Left colon (tissue), 2 donors: ENCODE results near the gene KRT15. TPM values are rescaled to one million over a fixed set of nuclear protein-coding genes. Genes with fewer than 3 reads are reported as not detected.

Source experiments
- ATAC-seq: fragments of 200-7000 bp; cut with Tn5 transposase; one replicate; pipeline ENCODE4 v1.9.1; 2020; ENCODE audit warnings: mild to moderate bottlenecking, moderate library complexity
- DNase-seq, 2 donors: peaks; one replicate each; pipeline ENCODE4 v3.0.0-alpha.2; 2020
- intact Hi-C, 2 donors: fragments of 100-400 bp; cut with DNase I in 1 of 2; cut with micrococcal nuclease in 1 of 2; formaldehyde crosslinking; loops; one replicate each; pipeline versions ENCODE4 v1.11.2 to v1.14.0; 2022; cut with DNase I, micrococcal nuclease
- total RNA-seq, 2 donors: library from RNA; stranded (reverse); fragmentation: NEBNext Ultra II Directional; extraction: Animal tissue kit (Norgen Biotek cat#: 25700); gene quantifications; one replicate each; pipeline ENCODE4 v1.2.1, GENCODE V29; 2021
- donor health status: DM: no; HTN: no; CAD: no.
- donor health status: DM: yes; HTN: yes; CAD: no.

Gene KRT15
- total RNA-seq, 2 donors from 2014 or later: 6.8 to 30.9 TPM

DNA sequence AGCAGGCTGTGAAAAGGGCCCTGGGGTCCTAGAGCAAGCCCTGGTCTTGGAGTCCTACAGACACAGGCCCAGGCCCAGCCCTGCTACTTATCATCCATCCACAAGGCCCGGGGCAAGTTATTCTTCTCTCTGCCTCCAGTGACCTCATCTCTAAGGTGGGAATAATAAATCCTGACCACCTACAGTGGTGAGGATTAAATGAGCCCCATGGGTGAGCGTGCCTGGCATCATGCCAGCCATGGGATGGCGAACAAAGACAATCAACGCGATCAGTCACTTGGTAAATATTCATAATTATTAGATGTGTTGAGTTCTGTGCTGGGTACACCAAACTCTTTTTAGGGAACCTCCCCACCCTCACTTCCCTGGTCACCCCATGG, 5.5 kb downstream of the KRT15 start:
- ATAC-seq (no peak), DNase-seq (no peak)
- intact Hi-C loops: no loop called here

DNA sequence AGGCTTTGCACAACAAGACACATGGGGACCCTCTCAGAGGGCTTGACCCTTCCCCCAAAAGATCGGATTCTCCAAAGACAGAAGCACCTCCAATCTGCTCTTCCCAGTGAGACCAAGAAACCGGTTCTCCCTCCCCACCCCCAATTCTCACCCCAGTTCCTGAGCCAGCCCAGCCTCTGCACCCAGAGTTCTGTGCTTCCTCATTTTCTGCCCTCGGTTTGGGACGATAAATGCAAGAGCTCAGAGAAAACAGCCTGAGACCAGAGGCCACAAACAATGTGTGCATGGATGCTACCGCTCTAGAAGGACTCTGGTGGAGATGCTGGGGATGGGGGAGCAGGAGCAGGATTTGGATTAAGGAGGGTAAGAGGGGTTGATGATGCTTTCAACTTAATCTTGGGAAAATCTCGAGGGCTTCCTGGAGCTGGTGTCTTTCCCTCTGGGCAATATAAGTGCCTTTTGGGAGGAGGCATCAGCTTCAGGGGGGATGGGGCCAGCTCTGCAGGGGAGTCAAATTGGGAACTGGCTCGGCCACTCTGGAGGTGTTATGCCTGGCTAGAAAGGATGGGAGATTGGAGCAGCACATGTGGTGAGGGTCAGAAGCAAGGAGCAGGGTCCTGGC, 6.0 kb downstream of the KRT15 start:
- no peak for ATAC-seq

DNA sequence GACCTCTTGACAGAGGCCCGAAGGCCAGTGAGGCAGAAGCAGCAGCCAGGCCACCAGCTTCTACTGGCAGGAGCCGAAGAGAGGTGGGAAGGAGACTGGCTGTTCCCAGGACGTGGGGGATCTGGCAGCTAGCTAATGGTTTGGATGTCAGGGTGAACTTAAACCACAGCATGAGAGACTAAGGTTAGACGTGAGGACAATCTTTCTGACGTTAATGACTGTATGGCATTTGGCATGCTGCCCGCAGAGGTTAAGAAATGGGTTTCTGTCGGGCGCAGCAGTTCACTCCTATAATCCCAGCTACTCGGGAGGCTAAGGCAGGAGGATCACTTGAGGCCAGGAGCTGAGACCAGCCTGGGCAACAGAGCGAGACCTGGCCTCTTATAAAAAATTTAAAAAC, 7.0 kb downstream of the KRT15 start:
- ATAC-seq (no peak), DNase-seq (no peak)
- intact Hi-C loops: no loop called here

More for the DNA sequence above, 6.0 kb downstream of the KRT15 start:
- DNase-seq: no peak
- intact Hi-C loops: no loop called here

DNA sequence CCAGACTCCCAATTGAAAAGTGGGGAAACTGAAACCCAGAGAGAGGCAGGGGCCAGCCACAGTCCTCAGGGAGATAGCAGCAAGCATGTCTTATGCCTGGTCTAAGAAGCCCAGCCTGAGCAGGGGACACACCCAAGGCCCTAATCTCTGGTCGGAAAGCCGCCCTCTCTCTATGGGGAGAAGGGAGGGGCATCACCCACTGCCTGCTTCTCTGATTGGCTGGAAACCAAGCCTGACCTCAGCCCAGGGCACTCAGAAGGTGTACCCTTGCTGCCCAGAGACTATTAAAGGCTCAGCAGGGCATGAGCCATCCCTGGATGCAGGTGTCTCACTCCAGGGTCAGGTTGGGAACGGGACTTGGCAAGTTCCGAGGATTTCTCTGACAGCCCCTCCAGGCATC, 7.6 kb downstream of the KRT15 start:
- ATAC-seq: peak; percentile 93
- peak; percentile 67 to 86 for DNase-seq
- intact Hi-C loops: no loop called here

DNA sequence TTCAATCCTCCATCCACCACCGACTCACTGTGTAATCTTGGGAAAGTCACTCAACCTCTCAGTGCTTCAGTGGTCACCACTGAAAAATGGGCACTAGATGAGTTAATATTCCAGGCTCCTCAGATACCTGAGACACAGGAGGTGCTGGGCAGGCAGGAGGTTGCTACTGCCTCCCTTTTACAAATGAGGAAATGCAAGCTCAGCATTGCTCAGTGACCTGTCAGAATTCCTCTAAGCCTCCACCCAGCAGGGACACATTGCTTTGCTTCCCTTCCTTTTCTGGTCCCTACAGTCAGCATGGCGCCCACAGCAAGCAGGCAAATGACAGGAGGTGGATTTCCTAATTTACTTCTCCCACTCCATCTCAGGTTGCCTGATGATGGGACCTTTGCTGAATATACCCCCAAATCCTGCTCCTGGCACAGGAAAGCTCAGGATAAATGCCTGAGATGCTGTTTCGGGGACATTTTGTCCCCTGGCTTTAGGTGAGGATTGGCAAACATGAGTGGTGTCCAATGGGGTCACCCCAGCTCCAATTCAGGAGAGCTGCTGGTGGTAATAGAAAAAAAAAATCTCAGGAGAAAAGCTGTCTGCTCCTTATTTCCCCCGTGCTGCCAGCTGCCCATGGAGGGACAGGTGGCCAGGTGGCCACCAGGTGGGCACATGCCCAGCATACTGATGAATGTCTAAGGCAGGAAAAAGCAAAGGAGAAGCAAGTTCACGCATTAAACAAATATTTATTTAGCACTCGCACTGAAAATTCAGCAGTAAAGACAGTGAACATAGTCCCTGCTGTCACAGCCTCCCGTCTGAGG, 8.2 kb downstream of the KRT15 start:
- intact Hi-C loops: no loop called here
- DNase-seq (no peak), ATAC-seq (peak; percentile 74)

DNA sequence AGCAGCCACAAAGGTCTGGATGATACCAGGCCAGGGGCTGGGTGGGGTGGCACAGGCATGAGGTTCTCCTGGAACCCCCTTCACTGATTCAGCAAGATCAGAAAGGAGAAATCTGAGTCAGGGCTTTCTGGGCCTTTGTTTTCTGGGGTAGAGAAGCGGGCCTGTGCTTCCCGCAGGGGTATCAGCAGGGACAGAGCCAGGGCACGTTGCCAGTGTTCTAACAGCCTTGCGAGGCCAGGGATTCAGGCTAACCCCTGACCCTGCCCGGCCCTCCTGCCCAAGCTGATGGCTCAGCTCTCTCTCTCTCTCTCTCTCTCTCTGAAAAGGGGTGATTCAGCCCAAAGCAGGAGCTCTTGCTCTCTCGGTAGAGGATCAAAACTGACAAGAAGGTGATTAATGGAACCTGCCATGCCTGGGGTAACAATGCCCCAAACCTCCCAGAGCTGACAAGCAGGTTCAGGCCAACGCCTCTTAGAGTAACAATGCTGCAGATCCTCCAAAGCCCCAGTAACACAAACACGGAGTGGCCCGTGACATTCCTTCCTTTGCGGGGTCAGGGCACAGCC, 11.3 kb downstream of the KRT15 start:
- intact Hi-C loops: no loop called here
- DNase-seq (no peak), ATAC-seq (no peak)

DNA sequence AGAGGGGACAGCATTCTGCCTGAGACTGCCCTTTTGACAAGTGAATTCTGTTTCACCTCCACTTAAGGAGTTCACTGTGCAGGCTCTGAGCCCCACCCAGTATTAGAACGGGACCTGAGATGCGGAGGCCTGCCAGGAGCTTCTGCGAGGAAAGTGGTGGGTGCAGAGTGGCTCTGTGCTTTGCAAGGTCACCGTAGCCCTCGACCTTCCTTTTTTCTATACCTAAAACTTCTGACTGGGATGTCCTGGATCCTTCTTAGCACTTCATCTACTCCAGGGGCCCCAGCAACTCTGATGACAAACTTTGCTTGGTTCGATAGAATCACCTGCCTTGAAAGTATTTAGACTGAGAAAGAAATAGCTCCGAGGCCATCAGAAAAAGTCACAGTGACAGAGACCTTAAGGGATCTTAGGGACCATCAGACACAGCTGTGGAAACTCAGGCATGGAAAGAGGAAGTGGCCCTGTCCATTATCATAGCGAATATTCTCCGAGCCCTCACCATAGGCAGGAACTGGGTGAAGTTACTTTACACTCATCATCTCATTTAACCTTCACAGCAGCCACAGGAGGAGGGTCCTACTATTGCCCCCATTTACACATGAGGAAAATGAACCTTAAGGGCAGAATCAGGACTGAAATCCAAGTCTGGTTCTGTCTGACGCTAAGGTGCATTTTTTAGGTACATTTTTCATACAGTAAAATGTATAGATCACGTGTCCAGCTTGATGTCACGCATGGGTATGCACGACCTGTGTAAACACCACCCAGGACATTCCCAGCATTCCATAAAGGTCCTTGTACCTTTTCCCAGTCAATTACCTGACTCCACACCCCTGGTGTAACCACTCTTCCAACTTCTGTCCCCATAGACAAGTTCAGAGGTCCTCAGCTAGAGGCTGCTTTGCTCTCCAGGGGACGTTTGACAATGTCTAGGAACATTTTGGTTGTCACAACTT, 12.6 kb downstream of the KRT15 start:
- ATAC-seq (no peak), DNase-seq (no peak)
- intact Hi-C loops: no loop called here

DNA sequence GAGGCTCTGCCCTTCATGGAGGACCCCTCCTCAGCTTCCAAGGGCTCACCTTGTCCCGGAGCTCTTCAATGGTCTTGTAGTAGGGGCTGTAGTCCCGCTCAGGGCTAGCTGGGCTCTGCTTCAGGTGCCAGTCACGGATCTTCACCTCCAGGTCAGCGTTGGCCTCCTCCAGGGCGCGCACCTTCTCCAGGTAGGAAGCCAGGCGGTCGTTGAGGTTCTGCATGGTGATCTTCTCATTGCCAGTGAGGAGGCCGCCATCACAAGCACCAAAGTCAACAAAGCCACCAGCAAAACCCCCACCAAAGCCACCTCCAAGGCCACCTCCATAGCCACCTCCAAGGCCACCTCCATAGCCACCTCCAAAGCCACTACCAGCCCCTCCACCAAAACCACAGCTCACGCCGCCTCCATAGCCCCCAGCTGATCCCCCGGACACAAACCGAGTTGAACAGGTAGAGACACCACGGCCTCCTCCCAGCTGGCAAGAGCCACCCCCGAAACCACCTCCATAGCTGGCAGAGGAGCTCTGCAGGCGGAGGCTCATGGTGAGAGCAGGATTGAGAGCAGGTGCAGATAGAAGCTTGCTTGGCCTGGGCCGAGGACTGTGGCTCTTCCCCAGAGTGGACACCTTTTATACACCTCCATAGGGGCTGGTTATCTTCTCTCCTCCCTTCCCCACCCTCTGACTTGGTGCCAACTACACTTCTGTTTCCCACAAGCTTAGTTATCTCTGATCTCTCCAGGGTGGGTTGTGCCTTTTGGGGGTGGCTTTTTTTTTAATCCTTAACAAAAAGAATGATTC, 13.5 kb downstream of the KRT15 start, which contains the start of gene KRT13:
TSS of gene KRT13 (minus strand) at position 606 of the 802 bp plus-strand sequence. CDS start at position 544, 62 bp downstream.
- intact Hi-C loops: no loop called here
- no peak for DNase-seq
- ATAC-seq: no peak

DNA sequence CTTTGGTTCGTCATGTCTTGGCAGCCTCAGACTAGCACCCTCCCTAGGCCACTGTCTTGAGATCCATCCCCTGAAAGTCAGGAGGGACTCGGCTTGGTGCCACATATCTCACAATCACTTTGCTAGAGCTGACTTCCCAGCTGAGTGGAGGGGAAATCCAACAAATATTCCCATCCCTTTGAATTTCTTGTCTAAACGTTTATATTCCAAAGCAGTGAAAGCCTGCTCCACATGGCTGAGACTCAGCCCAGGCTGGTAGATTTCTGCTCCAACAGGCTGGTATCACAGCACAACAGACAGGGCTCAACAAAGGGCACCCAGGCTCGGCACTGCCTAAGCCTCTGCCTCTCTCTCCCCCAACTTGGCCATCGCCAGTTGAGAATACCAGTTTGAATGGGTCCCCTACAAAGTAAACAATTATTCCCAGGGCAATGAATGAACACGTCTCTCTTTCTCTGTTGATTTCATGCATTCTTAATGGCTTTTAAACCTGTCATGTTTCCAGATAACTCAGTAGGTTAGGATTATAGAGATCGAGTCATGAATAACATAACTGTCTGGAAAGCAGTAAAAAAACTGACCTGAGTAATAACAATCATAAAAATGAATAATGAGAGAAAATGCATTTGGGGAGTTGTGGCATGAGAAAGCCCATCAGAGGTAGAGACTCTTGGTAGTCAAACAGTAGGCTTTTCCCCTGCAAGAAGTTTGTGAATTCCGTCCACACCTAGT, 14.3 kb downstream of the KRT15 start:
- intact Hi-C loops: no loop called here
- ATAC-seq (no peak), DNase-seq (no peak)

DNA sequence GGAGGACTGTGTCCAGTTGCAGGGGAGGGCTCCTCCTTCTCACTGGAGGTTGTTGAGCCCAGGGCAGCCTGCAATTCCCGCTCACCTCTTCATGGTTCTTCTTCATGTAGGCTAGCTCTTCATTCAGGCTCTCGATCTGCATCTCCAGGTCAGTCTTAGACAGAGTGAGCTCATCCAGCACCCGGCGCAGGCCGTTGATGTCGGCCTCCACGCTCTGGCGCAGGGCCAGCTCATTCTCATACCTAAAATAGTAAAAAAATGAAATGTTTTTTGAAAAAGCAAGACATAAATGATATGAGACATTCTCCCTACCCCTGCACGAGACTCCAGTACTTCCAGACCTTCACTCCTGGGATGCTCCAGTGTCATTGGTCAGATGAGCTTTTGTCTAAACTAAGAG, 15.5 kb downstream of the KRT15 start:
- intact Hi-C loops: no loop called here
- ATAC-seq: no peak
- DNase-seq: no peak

DNA sequence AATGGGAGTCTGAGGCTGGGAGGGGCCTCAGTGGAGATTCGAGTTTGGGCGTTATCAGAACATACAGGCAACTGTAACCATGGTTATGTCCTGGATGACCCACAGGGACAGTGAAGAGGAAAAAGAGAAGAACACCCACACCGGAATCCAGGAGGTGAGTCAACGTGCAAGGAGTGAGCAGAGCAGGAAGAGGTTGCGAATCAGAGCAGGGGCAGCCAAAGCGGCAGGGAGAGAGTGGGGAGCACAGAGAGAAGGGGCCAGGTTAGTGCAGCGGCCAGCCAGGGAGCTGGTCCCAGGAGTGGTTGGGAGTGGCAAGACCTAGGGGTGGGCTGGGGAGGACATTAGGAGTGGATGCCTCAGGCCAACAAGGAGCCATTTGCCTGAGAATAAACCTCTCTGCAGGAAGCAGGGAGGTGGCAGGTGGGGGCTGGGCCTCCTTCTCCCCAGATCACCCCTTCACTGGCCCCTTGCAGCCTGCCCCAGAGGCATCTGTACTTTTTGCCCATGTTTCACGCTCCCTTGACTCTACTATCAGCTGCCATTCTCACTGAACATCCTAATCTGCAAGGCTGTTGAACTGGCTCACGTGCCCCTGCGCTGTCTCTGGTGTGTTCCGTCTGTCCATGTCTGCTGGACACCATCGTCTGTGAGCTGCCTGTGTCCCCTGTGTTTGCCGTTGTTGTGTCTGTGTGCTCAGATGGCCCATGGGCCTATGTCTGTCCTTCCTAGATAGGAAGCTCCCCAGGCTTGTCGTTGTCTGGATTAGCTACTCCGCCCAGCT, 18.4 kb downstream of the KRT15 start:
- DNase-seq (no peak), ATAC-seq (no peak)
- intact Hi-C loops: no loop called here

DNA sequence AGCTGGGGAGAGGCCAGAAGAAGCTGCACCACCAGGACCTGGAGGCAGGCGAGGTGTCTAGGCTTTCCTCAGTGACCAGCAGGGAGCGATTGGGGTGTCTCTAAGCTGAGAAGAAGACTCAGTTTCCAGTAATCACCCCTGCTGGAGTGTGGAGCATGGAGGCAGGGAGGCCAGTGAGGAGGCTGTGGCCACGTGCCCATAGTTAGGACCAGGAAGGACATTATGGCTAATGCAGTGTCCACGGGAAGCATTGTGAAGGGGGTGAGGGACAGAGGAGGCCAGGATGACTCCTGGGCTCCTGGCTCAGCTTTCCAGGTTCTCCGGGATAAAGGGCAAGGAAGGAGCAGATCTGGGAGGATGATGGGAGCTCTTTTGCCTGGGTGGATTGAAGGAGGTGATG, 19.0 kb downstream of the KRT15 start:
- ATAC-seq (no peak), DNase-seq (no peak)
- intact Hi-C loops: no loop called here

DNA sequence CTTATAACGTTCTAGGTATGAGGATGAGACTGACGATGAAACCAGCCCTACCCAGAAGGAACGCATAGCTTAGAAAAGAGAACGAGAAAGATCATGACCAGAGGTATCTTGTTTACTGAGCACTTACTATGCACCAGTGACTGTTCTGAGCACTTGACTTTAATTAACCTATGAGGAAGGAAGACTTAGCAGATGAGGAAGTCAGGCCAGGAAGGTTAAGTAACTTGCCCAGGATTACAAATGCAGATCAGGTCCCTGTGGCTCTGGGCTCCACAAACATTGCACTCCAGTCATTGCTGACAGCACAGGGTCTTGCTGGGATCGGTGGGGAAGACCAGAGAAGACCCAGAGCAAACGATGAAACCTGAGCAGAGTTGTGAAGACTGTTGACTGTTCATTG, 20.4 kb downstream of the KRT15 start:
- ATAC-seq: no peak
- DNase-seq: no peak
- intact Hi-C loops: no loop called here

DNA sequence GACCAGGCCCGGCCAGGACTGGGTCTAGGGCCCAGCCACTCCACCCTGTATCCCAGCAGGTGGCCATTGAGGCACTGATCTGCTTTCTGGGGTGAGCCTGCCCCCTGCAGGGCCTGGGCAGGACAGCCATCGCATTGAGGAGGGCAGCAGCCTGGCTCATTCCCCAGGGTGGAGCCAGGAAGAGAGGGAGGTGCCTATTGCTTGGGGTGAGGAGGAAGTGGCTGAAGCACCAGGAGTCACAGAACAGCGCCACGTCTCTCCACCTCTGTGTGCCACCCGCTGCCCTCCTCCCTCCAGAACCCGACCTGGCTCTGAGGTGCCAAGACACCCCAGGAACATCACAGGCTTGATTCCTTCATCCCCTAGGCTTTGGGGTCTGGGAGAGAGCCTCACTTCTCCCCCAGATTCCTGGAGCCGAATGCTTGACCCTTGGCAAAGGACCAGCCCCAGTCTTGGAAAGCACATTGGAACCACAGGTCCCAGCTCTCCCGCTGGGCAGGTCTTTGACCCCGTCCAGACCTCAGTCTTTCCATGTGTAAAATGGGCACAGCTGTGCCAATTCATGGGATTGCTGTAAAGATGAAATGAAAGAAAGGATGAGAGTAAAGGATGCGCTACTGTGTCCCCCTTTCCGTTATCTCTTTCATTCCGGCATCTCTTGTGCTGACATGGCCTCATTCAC, 21.7 kb downstream of the KRT15 start:
- intact Hi-C loops: no loop called here
- ATAC-seq (peak; percentile 97), DNase-seq (peak; percentile 82 to 91)

DNA sequence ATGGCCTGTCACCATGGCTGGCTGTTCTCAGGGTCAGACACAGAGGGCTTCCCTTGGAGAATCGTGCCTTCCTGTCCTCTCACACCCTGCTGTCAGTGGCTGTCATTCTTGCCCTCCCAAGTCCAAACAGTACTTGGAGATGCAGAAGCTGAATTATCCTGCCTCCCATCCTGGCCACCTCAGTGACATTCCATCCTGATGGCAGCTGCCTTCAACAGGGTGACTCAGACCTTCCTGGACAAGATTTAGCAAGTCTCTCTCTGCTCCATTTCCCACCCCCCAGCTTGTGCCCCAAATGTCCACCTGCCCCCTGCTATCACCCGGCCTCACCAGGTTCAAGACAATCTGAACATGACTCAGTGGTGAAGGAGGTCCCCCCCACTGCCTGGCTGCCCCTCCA, 24.2 kb downstream of the KRT15 start:
- no peak for DNase-seq
- intact Hi-C loops: no loop called here
- ATAC-seq: no peak

DNA sequence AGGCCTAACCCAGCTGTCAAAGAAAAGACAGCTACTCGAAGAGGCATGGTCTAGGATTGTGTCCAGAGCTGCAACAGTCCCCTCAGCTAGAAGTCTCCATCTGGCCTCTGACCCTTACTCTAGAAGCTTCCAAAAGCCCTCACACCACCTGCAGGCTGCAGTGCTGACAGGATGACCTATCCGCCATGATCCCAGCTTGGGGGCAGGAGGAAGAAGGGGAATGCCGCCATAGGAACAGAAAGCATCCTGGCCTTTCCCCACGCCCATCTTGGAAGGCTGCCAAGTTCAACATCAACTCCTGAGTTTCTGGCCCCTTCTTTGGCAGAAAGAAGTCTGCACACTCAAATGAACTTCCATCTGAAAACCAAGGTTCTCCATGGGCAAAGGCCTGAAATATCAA, 25.9 kb downstream of the KRT15 start:
- intact Hi-C loops: no loop called here

More for the DNA sequence above, 25.9 kb downstream of the KRT15 start:
- ATAC-seq (no peak), DNase-seq (peak; percentile 53 to 63)
